IPS-20b (cell line): Measurements from ENCODE around the gene MCEMP1.

Experiments
- H3K27ac ChIP-seq: one replicate; pipeline ENCODE4 v1.5.1; 2013; ENCODE audit warnings: low read length
- H3K27me3 ChIP-seq: 2 replicates; pipeline ENCODE4 v1.6.1; 2013; ENCODE audit warnings: mild to moderate bottlenecking, low read length, inconsistent platforms; ENCODE audit not compliant: insufficient read depth
- H3K36me3 ChIP-seq: 2 replicates; pipeline ENCODE4 v1.6.1; 2013; ENCODE audit warnings: low read depth, mild to moderate bottlenecking, inconsistent platforms, low read length, moderate library complexity; ENCODE audit not compliant: insufficient read depth
- H3K4me1 ChIP-seq: 2 replicates; pipeline ENCODE4 v1.6.1; 2013; ENCODE audit warnings: mild to moderate bottlenecking, control low read depth, inconsistent platforms, low read length, moderate library complexity; ENCODE audit not compliant: insufficient read depth
- H3K4me3 ChIP-seq: 2 replicates; pipeline ENCODE4 v1.5.1; 2013; ENCODE audit warnings: mild to moderate bottlenecking, low read length, inconsistent platforms
- H3K9ac ChIP-seq: 2 replicates; pipeline ENCODE4 v1.6.1; 2013; ENCODE audit warnings: low read depth, mild to moderate bottlenecking, inconsistent platforms, low read length, moderate library complexity
- H3K9me3 ChIP-seq: 2 replicates; pipeline ENCODE4 v1.6.1; 2013; ENCODE audit warnings: mild to moderate bottlenecking, low read depth, low read length, inconsistent platforms; ENCODE audit not compliant: insufficient read depth

MCEMP1 gene

DNA sequence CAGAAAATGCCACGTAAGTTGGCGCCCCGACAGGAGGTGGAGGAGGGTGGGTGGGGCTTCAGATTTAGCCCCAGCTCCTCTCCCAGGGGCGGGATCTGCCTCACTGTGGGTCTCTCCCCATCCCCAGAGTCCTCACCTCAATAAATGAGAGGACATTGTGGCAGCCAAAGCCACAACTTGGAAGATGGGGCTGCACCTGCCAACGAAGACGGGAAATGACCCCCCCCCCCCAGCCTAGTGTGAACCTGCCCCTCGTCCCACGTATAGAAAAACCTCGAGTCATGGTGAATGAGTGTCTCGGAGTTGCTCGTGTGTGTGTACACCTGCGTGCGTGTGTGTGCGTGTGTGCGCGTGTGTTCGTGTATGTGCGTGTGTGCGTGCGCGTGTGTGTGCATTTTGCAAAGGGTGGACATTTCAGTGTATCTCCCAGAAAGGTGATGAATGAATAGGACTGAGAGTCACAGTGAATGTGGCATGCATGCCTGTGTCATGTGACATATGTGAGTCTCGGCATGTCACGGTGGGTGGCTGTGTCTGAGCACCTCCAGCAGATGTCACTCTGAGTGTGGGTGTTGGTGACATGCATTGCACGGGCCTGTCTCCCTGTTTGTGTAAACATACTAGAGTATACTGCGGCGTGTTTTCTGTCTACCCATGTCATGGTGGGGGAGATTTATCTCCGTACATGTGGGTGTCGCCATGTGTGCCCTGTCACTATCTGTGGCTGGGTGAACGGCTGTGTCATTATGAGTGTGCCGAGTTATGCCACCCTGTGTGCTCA is 2.3 kb downstream of the MCEMP1 start:
- H3K9me3 ChIP-seq: no peaks in the 10 kb centered on the region
- H3K4me3 ChIP-seq: no peak overlapping the region
- H3K27ac ChIP-seq: no peak overlapping the region
- no peaks in the 10 kb centered on the region; the same call in 1 of the 2 replicates for H3K4me1 ChIP-seq
- no peak overlapping the region for H3K9ac ChIP-seq
- H3K36me3 ChIP-seq: peaks cover 15% of the 10 kb centered on the region
- H3K27me3 ChIP-seq: peaks cover 28% of the 10 kb centered on the region

DNA sequence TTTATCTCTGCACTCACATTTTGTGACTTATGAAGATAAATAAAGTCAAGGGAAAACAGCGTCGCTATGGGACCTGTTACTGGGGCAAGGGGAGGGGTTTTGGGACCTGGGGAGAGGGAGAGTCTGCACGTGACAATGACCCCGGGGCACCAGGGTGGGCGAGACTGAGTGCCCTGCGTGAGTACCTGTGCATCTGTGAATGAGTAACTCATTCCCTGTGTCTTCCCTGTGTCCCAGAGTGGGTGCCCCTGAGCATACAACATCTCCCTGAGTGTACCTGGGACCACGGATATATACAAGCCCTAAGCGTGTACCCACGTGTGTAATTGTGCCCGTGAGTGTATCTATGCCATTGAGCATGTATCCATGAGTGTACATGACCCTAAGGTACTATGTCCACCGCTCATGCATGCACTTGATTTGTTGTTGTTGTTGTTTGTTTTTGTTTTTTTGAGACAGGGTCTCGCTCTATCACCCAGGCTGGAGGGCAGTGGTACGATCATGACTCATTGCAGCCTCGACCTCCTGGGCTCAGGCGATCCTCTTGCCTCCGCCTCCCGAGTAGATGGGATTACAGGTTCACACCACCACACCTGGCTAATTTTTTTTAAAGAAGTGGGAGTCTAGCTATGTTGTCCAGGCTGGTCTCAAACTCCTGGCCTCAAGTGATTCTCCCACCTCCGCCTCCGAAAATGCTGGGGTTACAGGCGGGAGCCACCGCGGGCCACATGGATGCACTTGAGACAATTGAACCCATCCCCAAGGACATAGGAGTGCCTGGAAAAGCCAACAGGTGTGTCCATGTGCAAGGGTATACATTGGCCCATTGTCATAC is 3.1 kb downstream of the MCEMP1 start:
- no peak overlapping the region for H3K9ac ChIP-seq
- H3K27ac ChIP-seq: no peak overlapping the region
- peaks cover 15% of the 10 kb centered on the region for H3K36me3 ChIP-seq
- H3K27me3 ChIP-seq: peaks cover 28% of the 10 kb centered on the region
- H3K4me3 ChIP-seq: peak overlapping the region; percentile 87; the same call in 1 of the 2 replicates
- H3K4me1 ChIP-seq: no peaks in the 10 kb centered on the region; the same call in 1 of the 2 replicates
- H3K9me3 ChIP-seq: no peaks in the 10 kb centered on the region

DNA sequence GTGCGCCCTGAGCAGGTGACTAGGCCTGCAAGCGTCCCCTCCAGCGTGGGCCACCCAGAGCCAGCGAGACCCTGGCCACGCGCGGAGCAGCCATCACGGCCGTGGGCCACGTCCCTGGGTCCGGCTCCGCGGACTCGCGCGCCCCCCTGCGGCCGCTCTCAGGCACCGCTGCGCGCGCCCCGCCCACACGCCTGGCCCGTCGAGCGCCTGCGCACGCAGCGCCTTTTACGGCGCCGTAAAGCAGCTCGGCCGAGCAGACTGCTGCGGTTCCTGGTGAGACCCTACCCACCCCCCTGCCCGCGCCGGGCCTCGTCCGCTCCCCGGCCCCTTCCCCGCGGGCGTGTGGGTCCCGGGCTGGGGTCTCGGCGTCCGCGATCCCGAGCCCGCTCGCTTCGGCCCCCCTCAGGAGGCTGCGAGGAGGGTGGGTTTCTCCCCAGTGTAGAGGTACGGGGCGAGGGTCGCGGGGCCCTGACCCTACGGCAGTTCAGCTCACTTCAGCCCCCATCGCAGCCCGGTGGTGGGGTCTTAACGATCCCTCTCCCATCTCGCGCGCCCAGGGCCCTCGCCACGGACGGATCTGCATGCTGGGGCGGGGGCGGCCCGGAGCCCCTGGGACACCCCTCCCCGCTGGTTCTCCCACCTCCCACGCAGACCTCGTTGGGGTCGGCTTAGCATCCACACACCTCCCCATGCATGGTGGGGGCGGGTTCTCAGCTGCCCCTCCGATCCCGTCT is 3.9 kb downstream of the MCEMP1 start, which contains the start of gene TRAPPC5:
TSS of gene TRAPPC5 (plus strand) at position 228 of the 734 bp plus-strand sequence. CDS start 1,421 bp downstream, outside the sequence.
- Histone ChIP-seq H3K4me1 (no peaks in the 10 kb centered on the region; the same call in 1 of the 2 replicates), H3K27me3 (peaks cover 28% of the 10 kb centered on the region), H3K27ac (no peak within 1 kb of the TSS), H3K4me3 (peak within 1 kb of the TSS; percentile 87), H3K9ac (peak within 1 kb of the TSS; percentile 83), H3K36me3 (peaks cover 15% of the 10 kb centered on the region), H3K9me3 (no peaks in the 10 kb centered on the region)

DNA sequence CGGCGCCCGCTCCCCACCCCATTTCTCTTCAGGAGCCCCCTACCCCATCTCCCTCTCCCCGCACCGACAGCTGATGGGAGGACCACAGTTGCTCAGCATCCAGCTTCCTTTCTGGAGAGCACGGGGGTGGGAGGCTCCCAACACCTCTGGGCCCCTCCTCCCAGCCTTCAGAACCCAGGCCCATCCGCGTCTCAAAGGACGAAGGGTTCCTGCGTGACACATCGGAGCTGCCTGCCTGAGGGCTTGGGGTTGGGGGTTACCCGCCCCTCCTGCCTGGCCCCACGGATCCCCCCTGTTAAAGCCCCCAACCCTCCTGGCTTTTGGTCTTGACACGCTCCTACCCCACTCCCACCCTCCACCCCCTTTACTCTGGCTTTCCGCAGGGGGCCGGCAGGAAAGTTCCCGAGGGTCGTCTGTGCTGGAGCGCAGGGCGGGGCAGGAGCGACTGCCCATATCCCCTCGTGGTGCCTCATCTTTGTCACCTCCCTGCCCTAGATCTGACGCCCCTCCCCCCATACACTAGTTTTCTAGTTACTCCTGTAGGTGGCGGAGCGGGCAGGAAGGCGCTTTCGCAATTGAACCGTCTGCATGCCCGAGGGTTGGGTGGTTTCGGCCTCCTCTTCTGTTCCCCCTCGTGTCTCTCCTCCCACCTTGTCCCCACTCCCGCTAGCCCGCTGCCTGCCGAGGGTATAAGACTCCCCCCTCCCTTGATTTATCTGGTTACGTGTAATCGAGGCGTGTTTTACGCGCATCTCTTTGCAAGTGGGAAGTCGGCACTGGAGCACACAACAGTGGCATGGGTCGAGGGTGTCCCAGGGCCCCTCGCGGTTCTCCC is 4.7 kb downstream of the MCEMP1 start:
- H3K27me3 ChIP-seq: peaks cover 24% of the 10 kb centered on the region
- no peak overlapping the region for H3K27ac ChIP-seq
- peak overlapping the region; percentile 87 for H3K4me3 ChIP-seq
- H3K9me3 ChIP-seq: no peaks in the 10 kb centered on the region
- H3K36me3 ChIP-seq: peaks cover 15% of the 10 kb centered on the region
- no peaks in the 10 kb centered on the region; the same call in 1 of the 2 replicates for H3K4me1 ChIP-seq
- H3K9ac ChIP-seq: peak overlapping the region; percentile 83; the same call in 1 of the 2 replicates

DNA sequence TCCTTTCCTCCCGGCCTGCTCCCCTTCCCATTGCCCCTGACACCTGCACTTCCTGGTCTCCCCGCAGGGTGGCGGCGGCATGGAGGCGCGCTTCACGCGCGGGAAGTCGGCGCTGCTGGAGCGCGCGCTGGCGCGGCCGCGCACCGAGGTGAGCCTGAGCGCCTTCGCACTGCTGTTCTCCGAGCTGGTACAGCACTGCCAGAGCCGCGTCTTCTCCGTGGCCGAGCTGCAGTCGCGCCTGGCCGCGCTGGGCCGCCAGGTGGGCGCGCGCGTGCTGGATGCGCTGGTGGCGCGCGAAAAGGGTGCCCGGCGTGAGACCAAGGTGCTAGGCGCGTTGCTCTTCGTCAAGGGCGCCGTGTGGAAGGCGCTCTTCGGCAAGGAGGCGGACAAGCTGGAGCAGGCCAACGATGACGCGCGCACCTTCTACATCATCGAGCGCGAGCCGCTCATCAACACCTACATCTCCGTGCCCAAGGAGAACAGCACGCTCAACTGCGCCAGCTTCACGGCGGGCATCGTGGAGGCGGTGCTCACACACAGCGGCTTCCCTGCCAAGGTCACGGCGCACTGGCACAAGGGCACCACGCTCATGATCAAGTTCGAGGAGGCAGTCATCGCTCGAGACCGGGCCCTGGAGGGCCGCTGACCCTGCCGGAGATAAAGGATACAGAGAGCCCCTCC is 5.4 kb downstream of the MCEMP1 start:
- H3K9me3 ChIP-seq: no peaks in the 10 kb centered on the region
- peak overlapping the region; percentile 52; the same call in 1 of the 2 replicates for H3K9ac ChIP-seq
- H3K27me3 ChIP-seq: peaks cover 16% of the 10 kb centered on the region
- peaks cover 15% of the 10 kb centered on the region for H3K36me3 ChIP-seq
- H3K4me1 ChIP-seq: no peaks in the 10 kb centered on the region; the same call in 1 of the 2 replicates
- no peak overlapping the region for H3K27ac ChIP-seq
- H3K4me3 ChIP-seq: peak overlapping the region; percentile 87; the same call in 1 of the 2 replicates

GRCh38 chr19:7685546-7686445 is 8.9 kb downstream of the MCEMP1 start:
- H3K4me1 ChIP-seq: no peaks in the 10 kb centered on the region; the same call in 1 of the 2 replicates
- H3K27me3 ChIP-seq: no peaks in the 10 kb centered on the region
- no peak overlapping the region for H3K4me3 ChIP-seq
- H3K9me3 ChIP-seq: no peaks in the 10 kb centered on the region
- no peak overlapping the region for H3K9ac ChIP-seq
- H3K36me3 ChIP-seq: peaks cover 15% of the 10 kb centered on the region
- no peak overlapping the region for H3K27ac ChIP-seq

- no peak overlapping the region for H3K4me3 ChIP-seq
- no peak overlapping the region for H3K27ac ChIP-seq
- H3K9ac ChIP-seq: no peak overlapping the region
- no peaks in the 10 kb centered on the region for H3K9me3 ChIP-seq
- H3K27me3 ChIP-seq: 0 out of 2 replicates have a peak, but pooled peaks cover under 1% of the 10 kb centered on the region
- H3K4me1 ChIP-seq: no peaks in the 10 kb centered on the region; the same call in 1 of the 2 replicates
- H3K36me3 ChIP-seq: peaks cover 14% of the 10 kb centered on the region
Observed at GRCh38 chr19:7687177-7687576, 10.3 kb downstream of the MCEMP1 start.

DNA sequence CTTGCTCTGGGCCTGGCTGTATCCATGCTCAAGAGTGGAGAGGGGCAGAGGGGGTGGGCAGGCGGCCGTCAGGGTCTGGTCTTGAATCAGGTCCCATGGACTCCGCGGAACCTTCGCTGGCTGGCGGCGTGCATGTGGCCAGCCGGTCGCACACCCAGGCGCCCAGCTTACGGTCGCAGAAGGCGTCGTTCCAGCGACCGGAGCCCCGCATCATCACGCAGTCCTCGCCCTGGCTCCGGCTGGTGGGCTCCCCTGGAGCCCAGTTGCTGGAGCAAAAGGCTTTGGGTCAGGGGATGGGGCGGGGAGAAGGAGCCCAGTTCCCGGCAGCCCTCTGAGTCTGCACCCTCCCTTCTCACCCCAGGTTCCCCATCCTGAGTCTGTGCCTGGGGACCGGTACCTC is 12.3 kb downstream of the MCEMP1 start:
- no peaks in the 10 kb centered on the region for H3K9me3 ChIP-seq
- no peak overlapping the region for H3K4me3 ChIP-seq
- H3K27me3 ChIP-seq: peaks cover 6% of the 10 kb centered on the region; the same call in 1 of the 2 replicates
- H3K9ac ChIP-seq: no peak overlapping the region
- H3K36me3 ChIP-seq: no peaks in the 10 kb centered on the region
- no peak overlapping the region for H3K27ac ChIP-seq
- H3K4me1 ChIP-seq: no peaks in the 10 kb centered on the region; the same call in 1 of the 2 replicates

GRCh38 chr19:7690779-7691258 is 13.9 kb downstream of the MCEMP1 start:
- Histone ChIP-seq H3K4me3 (no peak overlapping the region), H3K4me1 (no peaks in the 10 kb centered on the region), H3K27me3 (peaks cover 6% of the 10 kb centered on the region; the same call in 1 of the 2 replicates), H3K27ac (no peak overlapping the region), H3K9me3 (no peaks in the 10 kb centered on the region), H3K36me3 (no peaks in the 10 kb centered on the region), H3K9ac (no peak overlapping the region)
